SU-DHL-6 (cell line): ENCODE measurements around the gene SEBOX.

Experiments
- H2AFZ ChIP-seq: fragments of 200-600 bp; sonication (generic); 2 replicates; pipeline ENCODE4 v1.6.1; 2014; ENCODE audit warnings: low read depth, mild to moderate bottlenecking, moderate library complexity, mixed read lengths, antibody characterized with exemption, low read length; ENCODE audit not compliant: severe bottlenecking
- H3F3A ChIP-seq: fragments of 200-600 bp; shearing (Covaris generic); 2 replicates; pipeline ENCODE4 v1.6.0; 2016; ENCODE audit warnings: antibody characterized with exemption, mild to moderate bottlenecking; ENCODE audit not compliant: insufficient read depth
- H3K27ac ChIP-seq: fragments of 200-600 bp; sonication (generic); 2 replicates; pipeline ENCODE4 v1.5.1; 2016; ENCODE audit warnings: low read depth, mild to moderate bottlenecking, low read length, moderate library complexity, mixed read lengths
- H3K27me3 ChIP-seq: fragments of 200-600 bp; sonication (generic), shearing (Covaris generic); 2 replicates; pipeline ENCODE4 v1.6.0; 2014; ENCODE audit warnings: mild to moderate bottlenecking, low read length
- H3K36me3 ChIP-seq: fragments of 200-600 bp; sonication (generic); 2 replicates; pipeline ENCODE4 v1.6.1; 2014; ENCODE audit warnings: mild to moderate bottlenecking, low read length, mixed read lengths
- H3K4me2 ChIP-seq: fragments of 300-600, 200-600 bp; shearing (Covaris generic), sonication (generic); 2 replicates; pipeline ENCODE4 v1.6.0; 2014; ENCODE audit warnings: low read length, low read depth, mild to moderate bottlenecking; ENCODE audit not compliant: poor library complexity, severe bottlenecking
- H3K4me3 ChIP-seq: fragments of 200-600 bp; sonication (generic); 2 replicates; pipeline ENCODE4 v1.5.1; 2014; ENCODE audit warnings: antibody characterized with exemption, low read length, mild to moderate bottlenecking, mixed read lengths; ENCODE audit not compliant: insufficient read depth, poor library complexity, severe bottlenecking
- H3K79me2 ChIP-seq: fragments of 200-600 bp; sonication (generic); 2 replicates; pipeline ENCODE4 v1.6.1; 2014; ENCODE audit warnings: mild to moderate bottlenecking, low read length, moderate library complexity; ENCODE audit not compliant: insufficient read depth
- H3K9ac ChIP-seq: fragments of 200-600 bp; sonication (generic); 2 replicates; pipeline ENCODE4 v1.7.0; 2014; ENCODE audit warnings: mild to moderate bottlenecking, low read length
- H3K9me2 ChIP-seq: fragments of 200-600 bp; sonication (generic); replicated peaks from 2 replicates; pipeline ENCODE4 v1.6.1; 2014; ENCODE audit warnings: low read length; ENCODE audit not compliant: insufficient read depth
- H3K9me3 ChIP-seq: fragments of 200-600 bp; sonication (generic); 2 replicates; pipeline ENCODE4 v1.6.1; 2014; ENCODE audit warnings: low read length, mixed read lengths; ENCODE audit not compliant: insufficient read depth
- H4K20me1 ChIP-seq: fragments of 200-600 bp; sonication (generic); 2 replicates; pipeline ENCODE4 v1.6.1; 2014; ENCODE audit warnings: low read depth, mild to moderate bottlenecking, antibody characterized with exemption, low read length, moderate library complexity, mixed read lengths
- EZH2phosphoT487 ChIP-seq: fragments of 200-600 bp; sonication (generic), shearing (Covaris generic); conservative IDR thresholded peaks from 2 replicates; pipeline ENCODE4 v1.6.1; 2018; ENCODE audit warnings: mild to moderate bottlenecking, antibody characterized with exemption, low read length, moderate library complexity, mixed read lengths
- TF ChIP-seq, protein P1 (sequence below): fragments of 200-600 bp; sonication (generic); IDR thresholded peaks from one replicate; pipeline ENCODE4 v1.5.1; 2017; ENCODE audit warnings: antibody characterized with exemption, mild to moderate bottlenecking, low read length, moderate library complexity; ENCODE audit not compliant: insufficient read depth, poor library complexity, severe bottlenecking

The SEBOX gene

DNA sequence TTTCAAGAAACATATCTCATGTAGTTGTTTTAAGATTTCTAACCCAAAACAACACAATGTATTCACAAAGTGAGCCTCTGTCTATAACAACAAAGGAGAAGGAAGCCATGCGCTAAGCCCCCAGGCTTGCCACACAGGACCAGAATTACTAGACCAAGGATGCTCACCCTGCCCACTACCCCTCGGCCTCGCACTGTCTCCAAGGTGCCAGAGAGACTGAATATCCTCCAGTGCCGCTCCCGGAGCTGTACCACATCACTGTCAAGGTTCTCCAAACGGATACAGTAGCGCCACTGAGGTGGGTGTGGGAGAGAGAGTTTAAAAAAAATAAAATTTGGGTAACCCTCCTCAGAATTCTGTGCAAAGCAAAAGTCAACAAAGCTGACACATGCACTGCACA is 14.7 kb downstream of the SEBOX start:
- no peak overlapping the region for H3K4me3 ChIP-seq
- no peak for TF ChIP-seq EZH2phosphoT487
- TF ChIP-seq, protein P1, sequence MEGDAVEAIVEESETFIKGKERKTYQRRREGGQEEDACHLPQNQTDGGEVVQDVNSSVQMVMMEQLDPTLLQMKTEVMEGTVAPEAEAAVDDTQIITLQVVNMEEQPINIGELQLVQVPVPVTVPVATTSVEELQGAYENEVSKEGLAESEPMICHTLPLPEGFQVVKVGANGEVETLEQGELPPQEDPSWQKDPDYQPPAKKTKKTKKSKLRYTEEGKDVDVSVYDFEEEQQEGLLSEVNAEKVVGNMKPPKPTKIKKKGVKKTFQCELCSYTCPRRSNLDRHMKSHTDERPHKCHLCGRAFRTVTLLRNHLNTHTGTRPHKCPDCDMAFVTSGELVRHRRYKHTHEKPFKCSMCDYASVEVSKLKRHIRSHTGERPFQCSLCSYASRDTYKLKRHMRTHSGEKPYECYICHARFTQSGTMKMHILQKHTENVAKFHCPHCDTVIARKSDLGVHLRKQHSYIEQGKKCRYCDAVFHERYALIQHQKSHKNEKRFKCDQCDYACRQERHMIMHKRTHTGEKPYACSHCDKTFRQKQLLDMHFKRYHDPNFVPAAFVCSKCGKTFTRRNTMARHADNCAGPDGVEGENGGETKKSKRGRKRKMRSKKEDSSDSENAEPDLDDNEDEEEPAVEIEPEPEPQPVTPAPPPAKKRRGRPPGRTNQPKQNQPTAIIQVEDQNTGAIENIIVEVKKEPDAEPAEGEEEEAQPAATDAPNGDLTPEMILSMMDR = no peak
- no peak overlapping the region for H2AFZ ChIP-seq
- no peaks in the 10 kb centered on the region for H3K79me2 ChIP-seq
- H3F3A ChIP-seq = no peaks in the 10 kb centered on the region
- H4K20me1 ChIP-seq = no peaks in the 10 kb centered on the region
- no peaks in the 10 kb centered on the region for H3K27me3 ChIP-seq
- no peak overlapping the region for H3K4me2 ChIP-seq
- no peak overlapping the region for H3K9ac ChIP-seq
- no peaks in the 10 kb centered on the region for H3K9me3 ChIP-seq
- no peak overlapping the region for H3K27ac ChIP-seq
- peaks cover 3% of the 10 kb centered on the region; the same call in 1 of the 2 replicates for H3K36me3 ChIP-seq
- no peaks in the 10 kb centered on the region for H3K9me2 ChIP-seq

DNA sequence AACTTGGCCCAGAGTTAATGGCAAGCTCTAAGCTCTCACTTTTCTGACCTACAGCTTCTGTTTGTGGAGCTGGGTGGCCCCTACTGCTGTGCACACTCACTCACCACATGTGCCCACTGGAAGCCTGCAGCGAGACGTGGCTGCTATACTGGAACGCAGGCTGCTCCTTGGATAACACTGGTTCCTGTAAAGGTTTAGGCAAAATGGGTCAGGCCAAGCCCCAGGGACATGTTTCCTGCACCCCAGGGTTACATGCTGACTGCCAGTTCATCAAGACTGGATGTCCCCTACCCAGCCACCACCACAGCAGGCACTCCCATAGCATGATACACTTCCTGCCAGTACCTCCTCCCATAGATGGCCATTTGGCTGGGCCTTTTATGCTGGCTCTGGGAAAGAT is 16.0 kb downstream of the SEBOX start:
- Histone ChIP-seq H3K27ac (no peak overlapping the region), H3F3A (no peaks in the 10 kb centered on the region), H3K9me3 (no peaks in the 10 kb centered on the region), H3K79me2 (no peaks in the 10 kb centered on the region), H2AFZ (no peak overlapping the region), H3K9ac (no peak overlapping the region), H3K9me2 (no peaks in the 10 kb centered on the region), H3K36me3 (peaks cover 3% of the 10 kb centered on the region; the same call in 1 of the 2 replicates), H4K20me1 (no peaks in the 10 kb centered on the region), H3K4me2 (no peak overlapping the region), H3K27me3 (no peaks in the 10 kb centered on the region), H3K4me3 (no peak overlapping the region)
- TF ChIP-seq, protein P1 = no peak
- TF ChIP-seq EZH2phosphoT487 = no peak

DNA sequence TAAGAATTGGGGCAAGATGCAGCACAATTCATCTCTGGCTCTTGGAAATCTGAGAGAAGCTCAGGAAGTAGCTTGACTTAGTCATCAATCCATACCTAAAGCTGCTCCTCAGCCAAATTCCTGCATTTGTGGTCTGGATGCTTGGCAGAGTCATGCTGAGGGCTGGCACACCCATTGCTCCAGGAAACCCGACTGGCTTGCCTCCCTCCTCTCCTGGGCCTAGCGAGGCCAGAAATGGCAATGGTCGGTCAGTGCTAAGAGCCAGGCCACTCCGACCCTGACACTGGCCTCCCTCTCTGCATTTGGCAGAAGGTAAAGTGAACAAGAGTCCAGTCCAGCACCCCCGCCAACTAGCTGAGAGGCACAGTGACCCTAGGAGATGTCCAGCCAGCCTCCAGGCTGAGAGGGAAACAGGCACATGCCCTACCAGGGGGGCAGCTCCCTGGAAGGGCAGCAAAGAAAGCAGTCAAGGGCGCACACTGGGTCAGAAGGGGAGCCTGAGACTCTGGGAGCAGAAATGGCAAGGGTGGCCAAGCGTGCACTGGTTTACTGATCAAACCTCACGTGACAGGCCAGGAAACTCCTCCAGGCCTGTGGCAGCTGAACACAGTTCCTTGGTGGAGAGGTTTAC is 17.6 kb downstream of the SEBOX start:
- Histone ChIP-seq H3K9ac (no peak overlapping the region), H3K9me2 (no peaks in the 10 kb centered on the region), H4K20me1 (no peaks in the 10 kb centered on the region), H3K79me2 (no peaks in the 10 kb centered on the region), H3K27me3 (no peaks in the 10 kb centered on the region), H3K9me3 (no peaks in the 10 kb centered on the region), H3F3A (no peaks in the 10 kb centered on the region), H3K36me3 (peaks cover 3% of the 10 kb centered on the region; the same call in 1 of the 2 replicates), H3K4me2 (no peak overlapping the region), H3K4me3 (no peak overlapping the region), H3K27ac (no peak overlapping the region), H2AFZ (no peak overlapping the region)
- TF ChIP-seq EZH2phosphoT487 = no peak
- TF ChIP-seq, protein P1 = no peak
